Right lobe of liver (tissue), 6 donors: ENCODE data around the gene ANKRD34C. TPM values are rescaled to one million over a fixed set of nuclear protein-coding genes. Genes with fewer than 3 reads are reported as not detected.

Experiments used
- ATAC-seq, 4 donors: fragments of 200-7000 bp; cut with Tn5 transposase; one replicate each; pipeline ENCODE4 v1.9.1; 2020; ENCODE audit warnings: mild to moderate bottlenecking in 4 of 4, moderate library complexity in 4 of 4
- DNase-seq, 3 donors: peaks; one replicate each; pipeline ENCODE4 v3.0.0-alpha.2; 2020
- H3K27ac ChIP-seq, 3 donors: fragments of 200-600 bp; one replicate each; pipeline ENCODE4 v1.8.0; 2022
- H3K27me3 ChIP-seq, 2 donors: fragments of 200-600 bp; one replicate each; pipeline ENCODE4 v1.8.0; 2022
- H3K36me3 ChIP-seq, 4 donors: fragments of 200-600 bp; sonication (generic) in 1 of 4; one replicate each; pipeline versions ENCODE4 v1.5.1 to v1.8.0; 2017 to 2022; ENCODE audit warnings: control low read depth in 1 of 4
- H3K4me1 ChIP-seq, 4 donors: fragments of 200-600 bp; sonication (generic) in 1 of 4; one replicate each; pipeline versions ENCODE4 v1.5.1 to v1.8.0; 2017 to 2022; ENCODE audit warnings: control low read depth in 1 of 4
- H3K4me3 ChIP-seq, 3 donors: fragments of 200-600 bp; one replicate each; pipeline ENCODE4 v1.8.0; 2022
- H3K9me3 ChIP-seq, 4 donors: fragments of 200-600 bp; sonication (generic) in 1 of 4; one replicate each; pipeline versions ENCODE4 v1.5.1 to v1.8.0; 2017 to 2022; ENCODE audit warnings: control low read depth in 1 of 4
- CTCF ChIP-seq, 4 donors: fragments of 200-600 bp in 3 of 4; fragments of 450-650 bp in 1 of 4; IDR thresholded peaks; one replicate each; pipeline versions ENCODE4 v1.5.1 to v1.8.0; 2016 to 2022; ENCODE audit warnings: antibody characterized with exemption in 4 of 4, mild to moderate bottlenecking in 2 of 4
- POLR2A ChIP-seq: fragments of 450-650 bp; IDR thresholded peaks from one replicate; pipeline ENCODE4 v1.6.1; 2017; ENCODE audit warnings: antibody characterized with exemption, mild to moderate bottlenecking
- WGBS: methylation state at CpG from one replicate; pipeline ENCODE4 v1.1.6; 2018; ENCODE audit warnings: low coverage, low lambda C conversion rate; ENCODE audit not compliant: insufficient coverage; ENCODE audit errors: missing lambda C conversion rate; 5-methylcytosine and 5-hydroxymethylcytosine counted together
- intact Hi-C, 2 donors: fragments of 100-400 bp; cut with DNase I; formaldehyde crosslinking; loops; one replicate each; pipeline versions ENCODE4 v1.11.2 to v1.14.1; 2022
- total RNA-seq, 6 experiments: library from RNA; depleted of rRNA in 2 of 6; stranded (reverse); fragments of >200 nt in 2 of 6; fragmentation: NEBNext Ultra II Directional in 3 of 6; extraction: Animal tissue kit (Norgen Biotek cat#: 25700) in 3 of 6; gene quantifications; one replicate each; pipeline versions ENCODE4 v1.1.0 to v1.2.4, GENCODE V29; 2016 to 2023
- donor health status: DM: no; HTN: yes; CAD: no.
- donor health status: DM: no; HTN: no; CAD: no.
- donor health status: DM: no; HTN: no; CAD: no.
- donor health status: DM: no; HTN: yes; CAD: no.
- donor health status: DM: no; HTN: yes; CAD: no.

Gene ANKRD34C
- total RNA-seq, 6 experiments from 2014 or later: not detected

DNA sequence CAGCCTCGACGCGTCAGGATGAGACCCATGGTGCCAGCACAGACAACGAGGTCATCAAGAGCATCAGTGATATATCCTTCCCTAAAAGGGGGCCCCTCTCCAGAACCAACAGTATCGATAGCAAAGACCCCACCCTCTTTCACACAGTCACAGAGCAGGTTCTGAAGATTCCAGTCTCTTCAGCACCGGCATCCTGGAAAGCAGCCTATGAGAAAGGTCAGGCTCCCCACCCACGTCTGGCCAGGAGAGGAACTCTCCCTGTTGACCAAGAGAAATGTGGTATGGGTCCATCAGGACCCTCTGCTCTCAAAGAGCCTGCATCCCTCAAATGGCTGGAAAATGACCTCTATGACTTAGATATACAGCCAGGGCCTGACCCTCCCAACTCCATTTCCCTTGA, 11.6 kb downstream of the ANKRD34C start:
- no peaks in the 10 kb centered on the region for H3K4me1 ChIP-seq

DNA sequence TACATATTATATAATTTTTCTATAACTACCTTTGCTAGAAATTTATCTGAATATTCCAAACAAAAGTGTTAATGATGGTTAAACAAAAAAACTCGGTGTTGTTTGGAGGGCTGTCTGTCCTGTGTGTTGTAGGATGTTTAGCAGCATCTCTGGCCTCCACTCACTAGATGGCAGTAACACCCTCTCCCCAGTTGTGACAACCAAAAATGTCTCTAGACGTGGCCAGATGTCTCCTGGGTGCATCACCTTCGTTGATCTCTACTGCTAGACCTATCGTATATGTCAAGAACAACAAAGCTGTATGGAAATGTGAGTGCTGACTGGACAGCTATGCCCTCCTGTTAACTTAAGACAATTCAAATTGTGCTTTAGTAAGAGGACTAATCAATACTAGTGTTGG, 14.1 kb downstream of the ANKRD34C start:
- Histone ChIP-seq H3K36me3 (no peaks in the 10 kb centered on the region), H3K27ac (no peak overlapping the region), H3K4me1 (no peaks in the 10 kb centered on the region), H3K27me3 (no peaks in the 10 kb centered on the region), H3K4me3 (no peak overlapping the region), H3K9me3 (no peaks in the 10 kb centered on the region)
- ATAC-seq (no peak), DNase-seq (no peak)
- intact Hi-C loops: no loop called here
- 34% methylated on average over 4 of the region's 4 CpGs for WGBS
- no peak for TF ChIP-seq POLR2A
- no peak for TF ChIP-seq CTCF (IDR thresholded peaks at IDR 0.05)

More for the DNA sequence above, 11.6 kb downstream of the ANKRD34C start:
- intact Hi-C loops: no loop called here
- Histone ChIP-seq H3K27me3 (no peaks in the 10 kb centered on the region), H3K9me3 (no peaks in the 10 kb centered on the region), H3K27ac (no peak overlapping the region), H3K36me3 (no peaks in the 10 kb centered on the region), H3K4me3 (no peak overlapping the region)
- DNase-seq (no peak), ATAC-seq (no peak)
- TF ChIP-seq POLR2A: no peak
- TF ChIP-seq CTCF (IDR thresholded peaks at IDR 0.05): no peak
- 63% methylated on average over 5 of the region's 7 CpGs for WGBS

DNA sequence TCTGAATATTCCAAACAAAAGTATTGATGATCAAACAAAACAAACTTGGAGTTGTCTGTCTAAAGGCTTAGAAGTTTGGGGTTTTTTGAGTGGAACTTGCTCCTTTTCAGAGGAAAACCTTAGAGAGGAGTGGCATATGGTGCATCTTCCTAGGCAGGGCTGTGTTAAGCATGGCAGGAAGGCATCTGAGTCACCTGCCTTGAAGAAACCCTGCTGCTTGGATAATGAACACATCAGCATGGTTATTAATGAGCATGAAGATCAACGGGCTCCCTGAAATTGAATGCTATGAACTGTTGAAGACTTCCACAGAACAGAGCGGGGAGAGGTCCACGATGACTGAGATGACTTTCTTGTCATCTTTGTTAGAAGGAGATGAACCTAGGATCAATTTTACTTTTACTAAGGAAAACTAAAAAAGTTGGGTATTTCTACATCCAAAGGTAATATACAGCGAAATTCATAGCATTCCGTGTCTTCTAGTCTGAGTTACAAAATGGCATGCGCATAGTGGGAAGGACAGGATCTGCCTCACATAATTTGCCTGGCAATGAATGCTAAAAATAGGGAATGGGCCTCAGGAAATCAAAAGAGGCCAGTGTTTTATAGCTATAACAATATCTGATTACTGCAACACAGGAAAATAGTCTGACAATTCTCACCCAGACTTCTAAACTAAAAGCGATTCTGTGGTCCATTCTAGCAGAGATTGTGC, 16.8 kb downstream of the ANKRD34C start:
- no peak overlapping the region for H3K4me3 ChIP-seq
- H3K27me3 ChIP-seq: no peaks in the 10 kb centered on the region
- TF ChIP-seq CTCF (IDR thresholded peaks at IDR 0.05): no peak
- no peak for TF ChIP-seq POLR2A
- DNase-seq (no peak), ATAC-seq (no peak)
- H3K36me3 ChIP-seq: no peaks in the 10 kb centered on the region
- H3K9me3 ChIP-seq: no peaks in the 10 kb centered on the region
- intact Hi-C loops: no loop called here
- no peak overlapping the region for H3K27ac ChIP-seq
- H3K4me1 ChIP-seq: no peaks in the 10 kb centered on the region
- 62% methylated on average over 7 of the region's 7 CpGs for WGBS

DNA sequence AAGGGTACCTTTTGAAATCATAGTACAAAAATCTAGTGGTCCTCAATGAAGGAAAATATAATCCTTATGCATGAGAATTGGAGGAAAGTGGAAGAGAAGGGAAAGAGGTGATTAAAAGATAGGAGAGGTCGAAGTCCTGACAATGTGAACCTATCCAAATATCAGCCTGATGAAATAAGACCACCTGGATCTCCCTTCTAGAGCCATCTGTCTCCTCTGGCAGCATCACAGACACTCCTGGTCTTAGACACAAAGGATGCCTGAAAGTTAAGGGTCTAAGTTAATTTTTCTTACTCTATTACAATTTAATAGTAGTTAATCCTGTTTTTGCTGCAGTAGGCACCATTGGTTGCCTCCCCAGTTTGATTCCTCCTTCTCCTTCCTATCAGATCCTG, 17.3 kb downstream of the ANKRD34C start:
- no peaks in the 10 kb centered on the region for H3K36me3 ChIP-seq
- H3K4me3 ChIP-seq: no peak overlapping the region
- intact Hi-C loops: no loop called here
- WGBS: 11% methylated on average over 1 of the region's 1 CpG
- H3K4me1 ChIP-seq: no peaks in the 10 kb centered on the region
- DNase-seq (no peak), ATAC-seq (no peak)
- H3K27me3 ChIP-seq: no peaks in the 10 kb centered on the region
- H3K27ac ChIP-seq: no peak overlapping the region
- TF ChIP-seq POLR2A: no peak
- no peak for TF ChIP-seq CTCF (IDR thresholded peaks at IDR 0.05)
- H3K9me3 ChIP-seq: no peaks in the 10 kb centered on the region
